GM04504 (cell line): ENCODE measurements around the gene GH2.
"Not testable (repeated sequence)": the region's sequence is repeated elsewhere in the genome, so short reads cannot be mapped to it uniquely, and the experiment has no call there.

Source experiments
- DNase-seq: peaks from one replicate; pipeline ENCODE4 v3.0.0-alpha.2; 2012; ENCODE audit warnings: low read depth

GH2 gene

DNA sequence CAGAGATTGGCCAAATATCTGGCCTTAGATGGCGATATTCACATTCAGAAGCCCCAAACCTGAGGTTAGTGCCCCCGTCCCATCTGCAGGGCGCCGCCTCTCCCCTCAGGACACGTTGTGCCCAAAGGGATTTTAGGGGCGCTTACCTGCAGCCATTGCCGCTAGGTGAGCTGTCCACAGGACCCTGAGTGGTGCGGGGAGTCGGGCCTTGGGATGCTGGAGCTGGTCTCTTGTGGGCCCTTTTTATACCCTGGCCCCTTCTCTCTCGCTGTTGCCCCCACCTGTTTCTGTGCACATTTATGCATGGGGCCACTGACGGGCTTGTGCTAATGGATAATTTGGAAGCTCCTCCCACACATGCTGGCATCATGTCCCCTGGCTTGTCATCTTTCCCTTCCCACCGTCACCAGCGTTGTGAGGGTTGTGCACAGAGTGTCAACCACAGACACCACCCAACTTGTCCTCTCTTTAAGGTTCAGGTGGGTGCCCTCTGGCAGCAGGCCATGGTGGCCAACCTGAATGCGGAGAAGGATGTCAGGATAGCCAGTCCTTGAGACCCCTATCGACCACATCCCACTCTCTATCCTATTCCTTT lies 29.4 kb upstream of the GH2 start, which contains the start of gene CSHL1:
CSHL1 (minus strand) TSS at position 218 of the 595 bp plus-strand sequence; CDS start at position 156, 62 bp downstream.
- DNase-seq = no peak

DNA sequence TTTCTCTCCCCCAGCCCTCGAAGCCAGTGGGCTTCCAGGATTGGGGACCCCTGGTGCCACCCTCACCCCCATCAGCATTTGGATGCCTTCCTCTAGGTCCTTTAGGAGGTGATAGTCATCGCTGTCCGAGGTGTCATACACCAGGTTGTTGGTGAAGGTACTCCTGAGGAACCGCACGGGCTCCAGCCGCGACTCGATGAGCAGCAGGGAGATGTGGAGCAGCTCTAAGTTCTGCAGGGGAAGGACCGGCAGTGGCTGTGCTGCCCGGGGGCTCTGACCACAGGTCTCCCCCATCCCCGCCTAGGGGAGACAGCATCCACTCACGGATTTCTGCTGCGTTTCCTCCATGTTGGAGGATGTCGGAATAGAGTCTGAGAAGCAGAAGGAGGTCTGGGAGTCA lies 28.4 kb upstream of the GH2 start:
- no peak for DNase-seq

DNA sequence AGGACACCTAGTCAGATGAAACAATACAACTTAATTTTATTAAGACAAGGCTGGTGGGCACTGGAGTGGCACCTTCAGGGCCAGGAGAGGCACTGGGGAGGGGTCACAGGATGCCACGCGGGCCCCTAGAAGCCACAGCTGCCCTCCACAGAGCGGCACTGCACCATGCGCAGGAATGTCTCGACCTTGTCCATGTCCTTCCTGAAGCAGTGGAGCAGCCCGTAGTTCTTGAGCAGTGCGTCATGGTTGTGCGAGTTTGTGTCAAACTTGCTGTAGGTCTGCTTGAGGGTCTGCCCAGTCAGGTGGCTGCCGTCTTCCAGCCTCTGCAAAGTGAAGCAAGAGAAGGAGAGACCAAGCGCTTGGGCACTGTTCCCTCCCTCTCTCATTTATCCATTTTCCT lies 27.8 kb upstream of the GH2 start:
- not testable (repeated sequence) for DNase-seq

DNA sequence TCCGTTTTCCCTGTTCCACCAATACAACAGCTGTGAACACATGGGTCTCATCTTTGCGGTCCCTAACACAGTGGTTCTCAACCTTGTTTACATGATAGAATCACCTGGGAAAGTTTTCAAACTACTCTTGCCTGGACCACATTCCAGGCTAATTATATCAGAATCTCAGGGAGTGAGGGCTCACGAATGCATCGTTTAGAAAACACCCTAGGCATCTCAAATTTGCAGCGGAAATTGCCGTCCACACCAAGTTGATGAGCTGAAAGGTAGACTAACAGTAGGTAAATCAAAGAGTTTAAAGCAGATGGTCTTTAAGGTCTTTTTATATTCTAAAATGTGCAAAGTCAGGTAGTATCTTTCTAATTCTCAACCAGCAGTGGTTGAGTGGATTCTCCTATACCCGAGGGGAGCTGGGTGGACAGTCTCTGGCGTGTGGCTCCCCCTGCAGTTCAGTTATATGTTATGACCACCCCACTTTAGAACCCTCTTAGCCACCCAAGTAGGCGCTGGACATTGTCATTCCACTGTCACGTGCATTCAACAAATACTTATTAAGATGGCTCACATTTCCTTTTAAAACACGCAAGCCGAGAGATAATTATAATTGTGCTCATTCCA lies 25.5 kb upstream of the GH2 start:
- not testable (repeated sequence) for DNase-seq

DNA sequence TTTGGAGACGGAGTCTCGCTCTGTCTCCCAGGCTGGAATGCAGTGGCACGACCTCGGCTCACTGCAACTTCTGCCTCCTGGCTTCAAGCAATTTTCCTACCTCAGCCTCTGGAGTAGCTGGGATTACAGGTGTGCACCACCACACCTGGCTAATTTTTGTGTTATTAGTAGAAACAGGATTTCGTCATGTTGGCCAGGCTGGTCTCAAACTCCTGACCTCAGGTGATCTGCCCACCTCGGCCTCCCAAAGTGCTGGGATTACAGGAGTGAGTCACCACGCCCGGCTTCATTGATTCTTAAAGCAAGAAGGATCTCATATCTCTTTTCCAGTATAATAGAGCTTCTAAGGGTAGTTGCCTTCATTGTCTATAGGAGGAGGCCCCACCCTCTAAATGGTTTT lies 23.1 kb upstream of the GH2 start:
- not testable (repeated sequence) for DNase-seq

DNA sequence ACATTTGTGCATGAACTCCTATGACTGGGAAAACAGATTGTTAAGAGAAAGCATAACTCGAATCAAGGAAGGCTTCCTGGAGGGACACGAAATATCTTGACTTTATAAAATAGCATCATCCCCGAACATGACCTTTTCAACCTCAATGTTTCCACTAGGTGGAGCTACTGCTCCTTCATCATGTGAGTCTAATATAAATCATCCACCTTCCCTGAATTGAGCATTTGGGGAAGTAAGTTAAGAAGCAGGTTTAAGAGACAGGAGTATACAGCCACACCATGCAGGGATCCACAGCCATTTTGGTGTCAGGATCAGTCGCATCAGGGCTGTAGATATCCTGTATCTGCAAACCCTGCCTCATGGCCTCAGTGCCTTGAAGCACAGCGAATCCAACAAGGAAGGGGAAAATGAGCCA lies 22.1 kb upstream of the GH2 start:
- not testable (repeated sequence) for DNase-seq

DNA sequence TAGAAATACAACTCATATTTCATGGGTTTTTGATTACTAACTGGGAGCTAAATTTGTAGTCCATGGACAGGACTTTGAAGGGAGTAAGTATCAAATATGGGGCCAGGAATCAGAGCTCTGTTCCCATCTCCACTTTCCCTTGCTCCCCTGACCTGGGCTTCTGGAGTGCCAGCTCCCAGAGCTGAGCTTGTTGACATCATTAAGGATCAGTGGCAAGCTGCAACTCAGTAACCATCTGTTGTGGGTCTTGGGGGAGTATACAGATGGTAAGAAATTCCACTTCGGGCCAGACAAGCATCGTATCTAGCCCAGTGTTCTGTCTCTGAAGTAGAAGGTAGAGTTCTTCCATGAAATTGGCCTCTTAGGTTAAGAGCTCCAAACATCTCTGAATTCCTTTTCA lies 20.2 kb upstream of the GH2 start:
- not testable (repeated sequence) for DNase-seq

DNA sequence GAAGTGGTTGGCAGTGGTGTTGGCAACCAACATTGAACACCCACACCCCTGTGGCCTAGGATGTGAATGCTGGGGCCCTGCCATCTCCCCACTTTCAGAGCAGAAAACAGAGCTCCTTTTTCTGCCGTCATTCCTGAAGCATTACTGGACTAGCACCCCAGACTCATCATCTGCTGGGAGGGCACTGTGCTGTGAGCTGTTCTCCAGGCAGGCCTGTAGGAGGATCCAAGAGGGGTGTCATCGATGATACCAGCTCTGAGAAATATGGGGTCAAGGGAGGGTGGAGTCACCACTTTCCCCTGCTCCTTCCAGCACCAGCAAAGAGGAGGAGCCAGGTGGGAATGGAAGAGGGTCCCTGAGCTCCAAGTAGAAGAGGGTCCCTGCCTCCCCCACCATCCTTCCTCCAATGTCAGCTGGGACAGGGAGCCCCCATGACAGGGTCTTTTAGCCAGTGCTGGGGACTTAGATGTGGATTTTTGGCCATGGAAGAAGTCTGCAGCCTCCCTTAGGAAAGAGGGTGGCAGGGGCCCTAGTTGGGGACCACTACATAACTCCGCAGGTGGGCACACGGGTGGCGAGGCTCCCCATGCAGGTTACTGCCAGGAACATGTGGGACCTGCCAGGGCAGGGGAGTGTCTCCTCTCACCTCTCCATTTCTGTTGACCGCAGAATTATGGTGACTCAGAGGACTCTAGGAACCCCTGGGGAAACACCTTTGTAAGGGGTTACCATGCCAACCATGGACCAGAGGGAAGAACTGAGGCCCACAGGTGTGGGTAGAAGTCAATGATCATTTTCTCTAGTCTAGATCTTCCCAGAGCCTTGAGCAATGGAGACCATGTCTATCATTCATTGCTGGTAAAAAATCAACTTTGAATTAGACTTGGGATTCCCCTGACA lies 17.4 kb upstream of the GH2 start:
- DNase-seq = not testable (repeated sequence)

DNA sequence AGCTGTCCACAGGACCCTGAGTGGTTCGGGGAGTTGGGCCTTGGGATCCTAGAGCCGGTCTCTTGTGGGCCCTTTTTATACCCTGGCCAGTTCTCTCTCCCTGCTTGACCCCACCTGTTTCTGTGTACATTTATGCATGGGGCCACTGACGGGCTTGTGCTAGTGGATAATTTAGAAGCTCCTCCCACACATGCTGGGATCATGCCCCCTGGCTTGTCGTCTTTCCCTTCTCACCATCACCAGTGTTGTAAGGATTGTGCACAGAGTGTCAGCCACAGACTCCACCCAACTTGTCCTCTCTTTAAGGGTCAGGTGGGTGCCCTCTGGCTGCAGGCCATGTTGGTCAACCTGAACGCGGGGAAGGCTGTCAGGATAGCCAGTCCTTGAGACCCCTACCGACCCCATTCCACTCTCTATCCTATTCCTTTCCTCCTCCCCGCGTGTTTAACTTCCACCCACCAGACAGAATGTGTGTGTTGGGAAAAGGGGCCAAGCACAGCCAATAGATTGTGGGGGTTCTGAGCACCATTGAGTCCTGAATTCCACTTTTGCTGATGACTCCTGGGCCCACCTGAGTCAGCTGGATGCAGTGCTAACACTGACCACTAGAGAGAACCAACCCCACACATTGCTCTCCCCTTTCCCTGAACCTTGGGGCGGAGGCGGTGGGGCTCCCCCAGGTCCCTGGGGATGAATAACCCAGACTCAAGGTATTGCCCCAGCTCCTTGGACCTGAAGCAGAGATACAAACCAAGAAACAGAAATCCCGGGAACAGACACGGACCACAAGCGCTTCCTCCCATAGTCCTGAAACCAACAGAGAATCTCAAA lies 15.0 kb upstream of the GH2 start, which contains the start of gene CSH1:
CSH1 (minus strand) TSS at position 51 of the 831 bp plus-strand sequence. CDS start 63 bp downstream, outside the sequence.
- DNase-seq = not testable (repeated sequence)

DNA sequence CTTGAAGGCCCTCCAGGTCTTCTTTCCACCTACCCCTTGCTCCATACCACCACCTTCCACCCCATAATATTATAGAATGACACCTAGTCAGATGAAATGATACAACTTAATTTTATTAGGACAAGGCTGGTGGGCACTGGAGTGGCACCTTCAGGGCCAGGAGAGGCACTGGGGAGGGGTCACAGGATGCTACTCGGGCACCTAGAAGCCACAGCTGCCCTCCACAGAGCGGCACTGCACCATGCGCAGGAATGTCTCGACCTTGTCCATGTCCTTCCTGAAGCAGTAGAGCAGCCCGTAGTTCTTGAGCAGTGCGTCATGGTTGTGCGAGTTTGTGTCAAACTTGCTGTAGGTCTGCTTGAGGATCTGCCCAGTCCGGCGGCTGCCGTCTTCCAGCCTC lies 13.1 kb upstream of the GH2 start:
- not testable (repeated sequence) for DNase-seq

DNA sequence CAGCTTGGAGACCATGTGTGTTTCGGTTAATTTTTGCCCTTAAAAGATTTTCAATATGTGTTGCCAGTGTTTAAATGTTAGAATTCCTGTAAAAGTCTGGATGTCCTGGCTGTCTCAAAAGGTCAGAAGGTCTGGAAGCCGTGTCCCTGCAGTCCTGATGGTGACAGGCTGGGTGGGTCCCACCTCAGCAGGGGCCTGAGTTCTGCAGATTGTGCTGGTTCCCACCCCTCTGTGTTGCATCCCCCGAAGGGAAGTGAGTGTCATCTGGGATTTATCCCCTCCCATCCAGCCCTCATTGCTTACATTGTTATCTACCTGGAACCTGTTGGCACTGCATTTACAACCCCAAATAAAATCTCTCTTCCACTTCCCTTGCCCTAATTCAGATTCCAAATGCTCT lies 12.3 kb upstream of the GH2 start:
- DNase-seq = not testable (repeated sequence)

DNA sequence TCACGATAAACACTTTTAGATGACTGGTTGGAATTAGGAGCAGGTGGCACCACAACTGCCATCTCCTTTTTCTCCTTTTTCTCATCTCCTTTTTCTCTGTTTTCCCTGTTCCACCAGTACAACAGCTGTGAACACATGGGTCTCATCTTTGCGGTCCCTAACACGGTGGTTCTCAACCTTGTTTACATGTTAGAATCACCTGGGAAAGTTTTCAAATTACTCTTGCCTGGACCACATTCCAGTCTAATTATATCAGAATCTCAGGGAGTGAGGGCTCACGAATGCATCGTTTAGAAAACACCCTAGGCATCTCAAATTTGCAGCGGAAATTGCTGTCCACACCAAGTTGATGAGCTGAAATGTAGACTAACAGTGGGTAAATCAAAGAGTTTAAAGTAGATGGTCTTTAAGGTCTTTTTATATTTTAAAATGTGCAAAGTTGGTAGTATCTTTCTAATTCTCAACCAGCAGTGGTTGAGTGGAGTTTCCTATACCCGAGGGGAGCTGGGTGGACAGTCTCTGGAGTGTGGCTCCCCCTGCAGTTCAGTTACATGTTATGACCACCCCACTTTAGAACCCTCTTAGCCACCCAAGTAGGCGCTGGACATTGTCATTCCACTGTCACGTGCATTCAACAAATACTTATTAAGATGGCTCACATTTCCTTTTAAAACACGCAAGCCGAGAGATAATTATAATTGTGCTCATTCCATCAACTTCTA lies 10.7 kb upstream of the GH2 start:
- not testable (repeated sequence) for DNase-seq

DNA sequence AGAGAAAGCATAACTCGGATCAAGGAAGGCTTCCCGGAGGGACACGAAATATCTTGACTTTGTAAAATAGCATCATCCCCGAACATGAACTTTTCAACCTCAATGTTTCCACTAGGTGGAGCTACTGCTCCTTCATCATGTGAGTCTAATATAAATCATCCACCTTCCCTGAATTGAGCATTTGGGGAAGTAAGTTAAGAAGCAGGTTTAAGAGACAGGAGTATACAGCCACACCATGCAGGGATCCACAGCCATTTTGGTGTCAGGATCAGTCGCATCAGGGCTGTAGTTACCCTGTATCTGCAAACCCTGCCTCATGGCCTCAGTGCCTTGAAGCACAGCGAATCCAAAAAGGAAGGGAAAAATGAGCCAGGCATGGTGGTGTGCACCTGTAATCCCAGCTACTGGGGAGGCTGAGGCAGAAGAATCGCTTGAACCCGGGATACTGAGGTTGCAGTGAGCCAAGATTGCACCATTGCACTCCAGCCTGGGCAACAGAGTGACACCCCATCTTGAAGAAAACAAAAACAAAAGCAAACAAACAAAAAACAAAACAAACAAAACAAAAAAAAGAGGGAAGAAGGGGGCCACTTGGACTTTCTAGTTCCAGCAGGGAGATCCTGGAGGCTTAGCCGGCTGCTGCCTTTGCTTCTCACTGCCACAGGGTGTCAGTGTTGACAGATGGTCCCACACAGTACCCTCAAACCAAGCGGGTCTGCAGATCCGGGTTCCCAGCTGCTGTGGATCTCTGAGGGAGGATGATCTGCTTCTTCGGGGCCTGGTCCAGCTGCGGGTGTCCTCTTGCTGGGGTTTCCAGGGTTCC lies 7.5 kb upstream of the GH2 start:
- not testable (repeated sequence) for DNase-seq

DNA sequence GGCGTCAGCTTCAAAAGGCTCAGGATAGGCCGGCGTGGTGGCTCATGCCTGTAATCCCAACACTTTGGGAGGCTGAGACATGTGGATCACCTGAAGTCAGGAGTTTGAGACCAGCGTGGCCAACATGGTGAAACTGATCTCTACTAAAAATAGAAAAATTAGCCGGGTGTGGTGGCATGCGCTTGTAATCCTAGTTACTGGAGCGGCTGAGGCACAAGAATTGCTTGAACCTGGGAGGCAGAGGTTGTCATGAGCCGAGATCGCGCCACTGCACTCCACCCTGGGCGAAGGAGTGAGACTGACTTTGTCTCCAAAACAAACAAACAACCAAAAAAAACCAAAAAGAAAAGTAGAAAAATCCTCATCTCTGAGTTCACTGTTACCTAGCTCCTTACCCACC lies 3.4 kb upstream of the GH2 start:
- not testable (repeated sequence) for DNase-seq

DNA sequence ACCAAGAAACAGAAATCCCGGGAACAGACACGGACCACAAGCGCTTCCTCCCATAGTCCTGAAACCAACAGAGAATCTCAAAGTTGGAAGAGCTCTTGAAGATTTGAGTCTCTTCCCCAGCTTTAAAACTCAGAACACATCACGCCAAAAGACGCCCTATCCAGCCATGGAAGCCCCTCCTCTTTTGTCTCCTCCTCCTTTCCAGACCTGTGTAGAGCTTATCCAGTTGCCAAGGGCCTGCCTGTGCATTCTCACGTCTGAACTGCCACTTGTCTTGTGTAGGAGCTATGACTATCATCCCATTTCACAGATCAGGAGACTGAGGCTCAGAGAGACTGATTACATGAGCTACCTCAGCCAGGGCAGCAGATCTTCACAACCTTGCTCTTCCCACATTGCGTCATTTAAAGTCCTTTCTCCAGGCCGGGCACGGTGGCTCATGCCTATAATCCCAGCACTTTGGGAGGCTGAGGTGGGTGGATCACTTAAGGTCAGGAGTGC lies 932 bp upstream of the GH2 start:
- DNase-seq = not testable (repeated sequence)

DNA sequence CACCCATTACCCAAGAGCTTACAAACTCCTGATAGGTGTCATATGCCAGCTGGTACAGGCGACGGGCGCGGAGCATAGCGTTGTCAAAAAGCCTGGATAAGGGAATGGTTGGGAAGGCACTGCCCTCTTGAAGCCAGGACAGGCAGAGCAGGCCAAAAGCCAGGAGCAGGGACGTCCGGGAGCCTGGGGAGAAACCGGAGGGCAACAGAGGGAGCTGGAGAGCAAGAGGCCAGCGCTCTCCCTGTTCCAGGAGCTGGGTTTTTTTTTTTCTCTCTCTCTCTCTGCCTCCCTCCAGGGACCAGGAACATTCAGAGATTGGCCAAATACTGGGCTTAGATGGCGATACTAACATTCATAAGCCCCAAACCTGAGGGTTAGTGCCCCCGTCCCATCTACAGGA lies 407 bp downstream of the GH2 start:
- DNase-seq = not testable (repeated sequence)

DNA sequence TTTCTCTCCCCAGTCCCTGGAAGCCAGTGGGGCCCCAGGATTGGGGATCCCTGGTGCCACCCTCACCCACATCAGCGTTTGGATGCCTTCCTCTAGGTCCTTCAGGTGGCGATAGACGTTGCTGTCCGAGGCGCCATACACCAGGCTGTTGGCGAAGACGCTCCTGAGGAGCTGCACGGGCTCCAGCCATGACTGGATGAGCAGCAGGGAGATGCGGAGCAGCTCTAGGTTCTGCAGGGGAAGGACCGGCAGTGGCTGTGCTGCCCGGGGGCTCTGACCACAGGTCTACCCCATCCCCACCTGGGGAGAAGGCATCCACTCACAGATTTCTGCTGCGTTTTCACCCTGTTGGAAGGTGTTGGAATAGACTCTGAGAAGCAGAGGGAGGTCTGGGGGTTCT lies 1.0 kb downstream of the GH2 start:
- DNase-seq = no peak

DNA sequence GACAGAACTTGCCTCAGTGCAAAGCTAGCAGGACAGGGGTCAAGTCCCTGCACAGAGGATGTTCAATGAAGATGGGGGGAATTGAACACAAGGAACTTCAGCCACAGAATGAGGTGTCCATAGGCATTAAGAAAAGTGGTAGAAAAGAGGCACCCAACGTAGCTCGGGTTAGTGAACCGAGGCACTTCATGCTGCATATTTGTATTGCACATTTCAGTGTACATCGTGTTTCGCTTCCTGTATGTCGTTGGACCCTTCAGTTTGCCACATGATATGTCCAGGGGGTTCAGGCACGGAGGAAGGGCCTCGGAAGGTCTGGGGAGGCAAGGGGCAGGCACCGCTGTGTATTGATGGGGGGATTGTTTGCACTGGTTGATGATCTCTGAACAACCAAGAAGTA lies 3.3 kb downstream of the GH2 start:
- DNase-seq = not testable (repeated sequence)

DNA sequence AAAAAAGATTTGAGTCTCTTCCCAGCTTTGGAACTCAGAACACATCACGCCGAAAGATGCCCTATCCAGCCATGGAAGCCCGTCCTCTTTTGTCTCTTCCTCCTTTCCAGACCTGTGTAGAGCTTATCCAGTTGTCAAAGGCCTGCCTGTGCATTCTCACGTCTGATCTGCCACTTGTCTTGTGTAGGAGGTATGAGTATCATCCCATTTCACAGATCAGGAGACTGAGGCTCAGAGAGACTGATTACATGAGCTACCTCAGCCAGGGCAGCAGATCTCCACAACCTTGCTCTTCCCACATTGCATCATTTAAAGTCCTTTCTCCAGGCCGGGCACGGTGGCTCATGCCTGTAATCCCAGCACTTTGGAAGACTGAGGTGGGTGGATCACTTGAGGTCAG lies 7.1 kb downstream of the GH2 start:
- DNase-seq = not testable (repeated sequence)

DNA sequence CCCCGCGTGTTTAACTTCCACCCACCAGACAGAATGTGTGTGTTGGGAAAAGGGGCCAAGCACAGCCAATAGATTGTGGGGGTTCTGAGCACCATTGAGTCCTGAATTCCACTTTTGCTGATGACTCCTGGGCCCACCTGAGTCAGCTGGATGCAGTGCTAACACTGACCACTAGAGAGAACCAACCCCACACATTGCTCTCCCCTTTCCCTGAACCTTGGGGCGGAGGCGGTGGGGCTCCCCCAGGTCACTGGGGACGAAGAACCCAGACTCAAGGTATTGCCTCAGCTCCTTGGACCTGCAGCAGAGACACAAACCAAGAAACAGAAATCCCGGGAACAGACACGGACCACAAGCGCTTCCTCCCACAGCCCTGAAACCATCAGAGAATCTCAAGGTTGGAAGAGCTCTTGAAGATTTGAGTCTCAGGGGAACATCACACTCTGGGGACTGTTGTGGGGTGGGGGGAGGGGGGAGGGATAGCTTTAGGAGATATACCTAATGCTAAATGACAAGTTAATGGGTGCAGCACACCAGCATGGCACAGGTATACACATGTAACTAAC lies 7.6 kb downstream of the GH2 start:
- DNase-seq = not testable (repeated sequence)
